GM08714 (cell line): Measurements from ENCODE around the gene RAC2.
"Not testable (repeated sequence)": the region's sequence is repeated elsewhere in the genome, so short reads cannot be mapped to it uniquely, and the experiment has no call there.

Source experiments
- H3K4me3 ChIP-seq: fragments of 200-500 bp; sonication (Bioruptor generic); 2 replicates; pipeline ENCODE4 v1.5.1; 2014; ENCODE audit warnings: mild to moderate bottlenecking, low read length, inconsistent platforms
- ZNF274 ChIP-seq: IDR thresholded peaks from 2 replicates; pipeline ENCODE4 v1.6.1; 2012; ENCODE audit warnings: mild to moderate bottlenecking, low read depth, low read length

The RAC2 gene

GRCh38 chr22:37206841-37207821 lies 36.9 kb downstream of the RAC2 start:
- TF ChIP-seq ZNF274: no peak
- H3K4me3 ChIP-seq: no peak overlapping the region

- TF ChIP-seq ZNF274: no peak
- H3K4me3 ChIP-seq: no peak overlapping the region
Measured at GRCh38 chr22:37206118-37206840, 37.8 kb downstream of the RAC2 start.

GRCh38 chr22:37205046-37205445 lies 39.0 kb downstream of the RAC2 start:
- no peak overlapping the region for H3K4me3 ChIP-seq
- no peak for TF ChIP-seq ZNF274

GRCh38 chr22:37204045-37204655 lies 39.9 kb downstream of the RAC2 start:
- no peak for TF ChIP-seq ZNF274

GRCh38 chr22:37203354-37204044 lies 40.6 kb downstream of the RAC2 start:
- no peak for TF ChIP-seq ZNF274
- H3K4me3 ChIP-seq: no peak overlapping the region

More at GRCh38 chr22:37204045-37204655, 39.9 kb downstream of the RAC2 start:
- H3K4me3 ChIP-seq: no peak overlapping the region

GRCh38 chr22:37202716-37203115 lies 41.4 kb downstream of the RAC2 start:
- no peak for TF ChIP-seq ZNF274
- no peak overlapping the region for H3K4me3 ChIP-seq

- TF ChIP-seq ZNF274: no peak
- H3K4me3 ChIP-seq: no peak overlapping the region
Measured at GRCh38 chr22:37202001-37202555, 42.0 kb downstream of the RAC2 start.

GRCh38 chr22:37201443-37201820 lies 42.6 kb downstream of the RAC2 start:
- not testable (repeated sequence) for H3K4me3 ChIP-seq

GRCh38 chr22:37199760-37200108 lies 44.3 kb downstream of the RAC2 start:
- TF ChIP-seq ZNF274: no peak
- H3K4me3 ChIP-seq: no peak overlapping the region

GRCh38 chr22:37199103-37199759 lies 44.8 kb downstream of the RAC2 start:
- TF ChIP-seq ZNF274: no peak

GRCh38 chr22:37198258-37199102 lies 45.6 kb downstream of the RAC2 start:
- TF ChIP-seq ZNF274: no peak

More at GRCh38 chr22:37199103-37199759, 44.8 kb downstream of the RAC2 start:
- H3K4me3 ChIP-seq: peak overlapping the region; percentile 74

GRCh38 chr22:37197451-37198257 lies 46.4 kb downstream of the RAC2 start:
- peak overlapping the region; percentile 50; the same call in 1 of the 2 replicates for H3K4me3 ChIP-seq
- TF ChIP-seq ZNF274: no peak

More at GRCh38 chr22:37198258-37199102, 45.6 kb downstream of the RAC2 start:
- H3K4me3 ChIP-seq: peak overlapping the region; percentile 74
